Left lung (tissue), 10 donors: ENCODE results near the gene SLAMF8. TPM values are rescaled to one million over a fixed set of nuclear protein-coding genes. Genes with fewer than 3 reads are reported as not detected.

ENCODE experiments used
- ATAC-seq: fragments of 200-7000 bp; cut with Tn5 transposase; one replicate; pipeline ENCODE4 v1.9.1; 2020; ENCODE audit warnings: moderate library complexity
- DNase-seq, 4 donors: peaks; one replicate each; pipeline ENCODE4 v3.0.0-alpha.2; 2013 to 2020
- H3K27ac ChIP-seq, 2 donors: fragments of 200-600 bp; sonication (generic) in 1 of 2; one replicate each; pipeline versions ENCODE4 v1.5.0 to v1.8.0; 2020 to 2021
- H3K27me3 ChIP-seq, 2 donors: fragments of 200-600 bp; sonication (generic) in 1 of 2; one replicate each; pipeline versions ENCODE4 v1.5.0 to v1.8.0; 2020 to 2021
- H3K36me3 ChIP-seq, 2 donors: fragments of 200-600 bp; sonication (generic) in 1 of 2; one replicate each; pipeline versions ENCODE4 v1.5.0 to v1.8.0; 2020 to 2021
- H3K4me1 ChIP-seq, 2 donors: fragments of 200-600 bp; one replicate each; pipeline ENCODE4 v1.8.0; 2021
- H3K4me3 ChIP-seq, 2 donors: fragments of 200-600 bp; sonication (generic) in 1 of 2; one replicate each; pipeline versions ENCODE4 v1.5.0 to v1.8.0; 2020 to 2021; ENCODE audit warnings: mild to moderate bottlenecking in 1 of 2
- H3K9me3 ChIP-seq, 2 donors: fragments of 200-600 bp; sonication (generic) in 1 of 2; one replicate each; pipeline versions ENCODE4 v1.5.0 to v1.8.0; 2020 to 2021
- intact Hi-C, 2 donors: fragments of 100-400 bp; cut with DNase I; formaldehyde crosslinking; loops; one replicate each; pipeline versions ENCODE4 v1.11.2 to v1.14.2; 2022
- polyA plus RNA-seq, 6 donors: library from polyadenylated mRNA; unstranded; fragments of 120-200 nt; gene quantifications; one replicate each; pipeline ENCODE4 v1.2.1, GENCODE V29; 2013; ENCODE audit not compliant: insufficient read length in 6 of 6
- total RNA-seq, 2 donors: library from RNA; stranded (reverse); fragmentation: NEBNext Ultra II Directional; extraction: Animal tissue kit (Norgen Biotek cat#: 25700); gene quantifications; one replicate each; pipeline ENCODE4 v1.2.1, GENCODE V29; 2021
- TF ChIP-seq, protein P1 (sequence below), 2 donors: fragments of 200-600 bp; sonication (generic) in 1 of 2; IDR thresholded peaks; one replicate each; pipeline versions ENCODE4 v1.5.0 to v1.8.0; 2021; ENCODE audit warnings: antibody characterized with exemption in 2 of 2
- donor health status: DM: no; HTN: yes; CAD: no.
- donor health status: DM: no; HTN: no; CAD: no.

Gene SLAMF8
- total and polyA plus RNA-seq, 8 donors, result 0.28 to 41.3 (median 0.84) TPM

DNA sequence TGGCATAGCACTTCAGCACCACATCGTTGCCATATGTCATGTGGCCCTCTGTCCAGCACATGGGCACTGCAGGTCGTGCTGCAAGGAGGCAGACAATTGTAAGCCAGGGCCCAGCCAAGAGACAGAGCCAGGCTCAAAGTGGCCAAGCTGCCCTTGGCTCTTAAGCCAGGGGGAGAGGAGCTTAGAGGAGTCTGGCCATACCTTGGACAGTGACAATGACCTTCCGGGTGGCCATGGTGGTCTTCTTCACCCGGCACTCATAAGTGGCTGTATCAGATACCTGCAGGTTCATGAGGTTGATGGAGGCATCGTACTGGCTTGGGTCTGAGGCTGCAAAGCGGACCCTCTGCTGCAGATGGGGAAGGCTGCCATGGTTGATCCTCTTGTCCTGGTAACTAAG lies 31.2 kb downstream of the SLAMF8 start:
- intact Hi-C loops, result no loop called here
- ATAC-seq, result no peak
- H3K9me3 ChIP-seq, result no peaks in the 10 kb centered on the region

DNA sequence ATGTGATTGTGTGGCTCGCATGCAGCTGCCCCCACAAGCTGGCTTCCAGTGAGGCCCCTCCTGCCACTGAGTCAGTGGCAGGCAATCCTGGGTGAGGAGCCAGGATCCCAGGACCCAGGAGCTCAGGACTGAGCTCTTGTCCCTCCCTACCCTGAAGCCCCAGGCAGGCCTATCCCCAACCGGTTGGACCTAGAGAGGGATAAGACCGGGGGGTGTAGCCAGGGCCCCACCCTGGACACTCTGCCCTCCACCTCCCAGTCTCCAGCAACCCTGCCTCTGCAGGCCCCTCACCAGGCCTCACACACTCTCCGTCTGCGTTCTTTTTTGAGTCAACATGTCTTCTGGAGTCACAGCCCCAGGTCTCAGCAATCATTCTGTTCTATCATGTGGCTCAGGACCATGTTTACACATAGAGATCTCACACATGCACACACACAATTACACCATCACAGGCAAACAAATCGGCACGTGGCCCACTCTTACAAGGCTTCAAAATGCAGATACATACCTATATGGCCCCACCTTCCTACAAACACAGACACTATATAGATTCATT lies 33.2 kb downstream of the SLAMF8 start:
- no peak overlapping the region for H3K4me3 ChIP-seq
- peaks cover 0 to 9% of the 10 kb centered on the region in 2 donors for H3K4me1 ChIP-seq
- intact Hi-C loops, result no loop called here
- DNase-seq (no peak), ATAC-seq (no peak)
- H3K27me3 ChIP-seq, result no peaks in the 10 kb centered on the region
- no peaks in the 10 kb centered on the region for H3K9me3 ChIP-seq
- TF ChIP-seq, protein P1, sequence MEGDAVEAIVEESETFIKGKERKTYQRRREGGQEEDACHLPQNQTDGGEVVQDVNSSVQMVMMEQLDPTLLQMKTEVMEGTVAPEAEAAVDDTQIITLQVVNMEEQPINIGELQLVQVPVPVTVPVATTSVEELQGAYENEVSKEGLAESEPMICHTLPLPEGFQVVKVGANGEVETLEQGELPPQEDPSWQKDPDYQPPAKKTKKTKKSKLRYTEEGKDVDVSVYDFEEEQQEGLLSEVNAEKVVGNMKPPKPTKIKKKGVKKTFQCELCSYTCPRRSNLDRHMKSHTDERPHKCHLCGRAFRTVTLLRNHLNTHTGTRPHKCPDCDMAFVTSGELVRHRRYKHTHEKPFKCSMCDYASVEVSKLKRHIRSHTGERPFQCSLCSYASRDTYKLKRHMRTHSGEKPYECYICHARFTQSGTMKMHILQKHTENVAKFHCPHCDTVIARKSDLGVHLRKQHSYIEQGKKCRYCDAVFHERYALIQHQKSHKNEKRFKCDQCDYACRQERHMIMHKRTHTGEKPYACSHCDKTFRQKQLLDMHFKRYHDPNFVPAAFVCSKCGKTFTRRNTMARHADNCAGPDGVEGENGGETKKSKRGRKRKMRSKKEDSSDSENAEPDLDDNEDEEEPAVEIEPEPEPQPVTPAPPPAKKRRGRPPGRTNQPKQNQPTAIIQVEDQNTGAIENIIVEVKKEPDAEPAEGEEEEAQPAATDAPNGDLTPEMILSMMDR (IDR thresholded peaks at IDR 0.05), result no peak
- H3K36me3 ChIP-seq, result no peaks in the 10 kb centered on the region
- no peak overlapping the region for H3K27ac ChIP-seq

More for the DNA sequence above, 31.2 kb downstream of the SLAMF8 start:
- Histone ChIP-seq H3K27me3 (no peaks in the 10 kb centered on the region), H3K4me1 (peaks cover 0 to 25% of the 10 kb centered on the region in 2 donors), H3K4me3 (no peak overlapping the region), H3K36me3 (no peaks in the 10 kb centered on the region), H3K27ac (no peak overlapping the region)
- no peak for DNase-seq
- TF ChIP-seq, protein P1 (IDR thresholded peaks at IDR 0.05), result no peak

DNA sequence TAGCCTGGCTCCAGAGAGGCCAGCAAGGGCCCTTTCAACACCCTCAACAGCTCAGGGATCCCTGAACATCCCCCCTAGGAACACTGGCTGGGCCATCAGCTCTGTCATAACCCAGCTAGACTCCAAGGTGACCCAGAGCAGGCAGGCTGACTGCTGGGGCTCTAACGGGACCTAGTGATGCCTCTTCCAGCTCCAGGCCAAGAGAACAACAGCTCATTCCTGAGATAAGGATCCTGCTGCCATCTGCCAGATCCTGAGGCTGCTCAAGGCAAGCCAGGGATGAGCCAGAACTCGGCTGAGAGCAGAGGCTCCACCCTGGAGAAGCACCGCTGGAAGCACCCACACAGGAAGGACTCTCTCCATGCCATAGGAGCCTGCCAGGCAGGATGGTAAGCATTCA lies 33.8 kb downstream of the SLAMF8 start:
- H3K36me3 ChIP-seq, result no peaks in the 10 kb centered on the region
- H3K27me3 ChIP-seq, result no peaks in the 10 kb centered on the region
- DNase-seq (no peak), ATAC-seq (no peak)
- H3K4me1 ChIP-seq, result peaks cover 0 to 3% of the 10 kb centered on the region in 2 donors
- H3K9me3 ChIP-seq, result no peaks in the 10 kb centered on the region
- no peak overlapping the region for H3K27ac ChIP-seq
- intact Hi-C loops, result no loop called here
- H3K4me3 ChIP-seq, result no peak overlapping the region
- TF ChIP-seq, protein P1 (IDR thresholded peaks at IDR 0.05), result no peak

DNA sequence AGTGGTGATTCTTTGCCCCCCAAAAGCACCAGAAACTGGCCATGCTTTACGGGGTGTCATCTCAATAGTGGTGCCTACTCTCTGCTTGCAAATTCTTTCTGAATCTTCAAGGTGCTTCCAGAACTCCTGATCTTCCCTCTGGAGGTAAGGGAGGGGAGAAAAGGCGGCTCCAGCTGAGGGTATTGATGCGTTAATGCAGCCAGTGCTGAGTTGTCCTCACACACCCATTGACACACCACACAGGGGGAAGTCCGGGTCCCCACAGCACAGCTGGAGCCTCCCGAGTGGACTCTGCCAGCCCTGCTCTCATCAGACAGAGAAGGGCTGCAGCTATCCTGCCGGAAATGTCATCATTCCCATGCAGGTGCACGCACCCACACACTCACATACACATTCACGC lies 34.5 kb downstream of the SLAMF8 start:
- no peaks in the 10 kb centered on the region for H3K9me3 ChIP-seq
- H3K27ac ChIP-seq, result no peak overlapping the region
- TF ChIP-seq, protein P1 (IDR thresholded peaks at IDR 0.05), result no peak
- no peaks in the 10 kb centered on the region for H3K4me1 ChIP-seq
- no peak for ATAC-seq
- intact Hi-C loops, result no loop called here
- H3K27me3 ChIP-seq, result no peaks in the 10 kb centered on the region
- H3K4me3 ChIP-seq, result no peak overlapping the region
- no peaks in the 10 kb centered on the region for H3K36me3 ChIP-seq
- no peak for DNase-seq

DNA sequence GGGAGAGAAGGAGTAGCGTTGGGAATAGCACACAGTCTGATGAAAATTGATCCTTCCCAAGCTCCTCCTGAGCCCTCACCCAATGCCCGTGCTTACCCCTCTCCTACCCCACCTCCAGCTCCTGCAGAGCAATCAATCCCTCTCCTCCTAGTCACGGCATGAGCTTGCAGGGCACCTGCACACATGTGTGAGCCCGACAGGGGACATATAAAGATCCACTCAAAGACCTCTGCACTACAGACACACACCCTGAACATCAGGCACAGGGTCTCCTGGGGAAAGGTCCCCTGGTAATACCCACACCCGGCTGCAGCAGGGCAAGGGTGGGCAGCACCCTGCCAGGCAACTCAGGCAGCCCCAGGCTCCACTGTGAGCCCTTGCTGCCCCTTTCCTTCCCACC lies 35.4 kb downstream of the SLAMF8 start:
- no peak overlapping the region for H3K27ac ChIP-seq
- DNase-seq (no peak), ATAC-seq (no peak)
- H3K9me3 ChIP-seq, result no peaks in the 10 kb centered on the region
- intact Hi-C loops, result no loop called here
- no peak overlapping the region for H3K4me3 ChIP-seq
- H3K36me3 ChIP-seq, result no peaks in the 10 kb centered on the region
- TF ChIP-seq, protein P1 (IDR thresholded peaks at IDR 0.05), result no peak
- H3K4me1 ChIP-seq, result no peaks in the 10 kb centered on the region
- H3K27me3 ChIP-seq, result no peaks in the 10 kb centered on the region
